ENCODE results near the gene BTBD19.

The BTBD19 gene

GRCh38 chr1:44855742-44856141, 47.4 kb downstream of the BTBD19 start:
- no peak for DNase-seq (ENCODE audit: low read depth in 2 of 2)

GRCh38 chr1:44857446-44857845, 49.1 kb downstream of the BTBD19 start:
- no peak for DNase-seq (ENCODE audit: low read depth in 2 of 2)

GRCh38 chr1:44860331-44860730, 52.0 kb downstream of the BTBD19 start:
- DNase-seq (ENCODE audit: low read depth in 2 of 2), result no peak

DNA sequence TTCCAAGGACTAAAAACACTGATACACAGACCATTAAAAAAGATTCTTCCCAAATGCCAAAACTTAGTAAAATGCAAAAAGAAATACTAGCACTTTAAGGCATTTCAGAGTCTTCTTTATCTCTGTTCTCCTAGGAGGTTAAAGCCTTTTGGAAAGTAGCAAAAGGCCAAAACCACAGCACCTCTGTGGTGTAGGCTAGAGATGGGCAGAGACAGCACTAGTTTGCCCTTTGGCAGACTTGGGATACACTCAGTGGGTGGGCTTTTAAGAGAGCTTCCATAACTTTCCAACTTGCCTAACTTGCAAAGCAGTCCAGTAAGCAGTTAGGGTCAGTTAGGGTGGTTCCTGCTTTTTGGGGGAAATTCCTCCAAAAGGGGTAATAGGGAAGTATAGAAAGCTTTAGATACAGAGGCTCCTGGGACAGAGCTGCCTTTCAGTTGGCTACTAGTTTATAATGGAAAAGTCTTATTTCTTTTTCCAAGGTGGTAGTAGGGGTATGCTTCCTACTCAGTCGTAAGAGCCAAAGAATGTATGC, 52.6 kb downstream of the BTBD19 start:
- no peak for DNase-seq (ENCODE audit: low read depth in 2 of 2)

DNA sequence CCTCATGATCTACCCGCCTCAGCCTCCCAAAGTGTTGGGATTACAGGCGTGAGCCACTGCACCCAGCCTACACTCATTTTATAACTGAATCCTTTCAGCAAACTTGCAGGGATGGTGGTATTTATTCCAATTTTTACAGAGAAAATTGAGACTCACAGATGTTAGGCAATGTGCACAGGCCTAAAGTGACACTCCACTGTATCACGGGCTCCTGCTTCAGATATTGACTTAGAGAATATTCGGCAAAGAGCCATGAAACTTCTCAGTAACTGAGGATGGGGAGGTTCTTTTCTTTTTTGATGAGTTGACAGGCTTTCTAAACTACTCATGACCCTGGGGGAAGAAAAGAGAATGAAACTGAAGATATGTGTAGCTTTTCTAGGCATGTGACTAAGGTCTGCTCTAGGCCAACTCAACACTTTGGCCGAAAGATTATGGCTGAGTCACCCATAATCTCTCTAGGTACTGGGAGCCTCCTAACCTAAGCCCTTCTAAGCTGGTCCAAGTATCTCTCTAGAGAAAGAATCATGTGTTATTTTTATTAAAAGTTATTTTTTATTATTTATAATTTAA, 54.6 kb downstream of the BTBD19 start:
- no peak for DNase-seq (ENCODE audit: low read depth in 2 of 2)
